ENCODE results near the gene L1CAM.

Gene L1CAM

GRCh38 chrX:153927672-153927921 is 41.6 kb upstream of the L1CAM start:
- TF ChIP-seq CTCF (IDR thresholded peaks at IDR 0.05; ENCODE audit: low read length, missing control alignments) = no peak
- no peak for DNase-seq (ENCODE audit: low read depth)
- H3K4me3 ChIP-seq (replicated peaks; ENCODE audit: low read depth, low read length) = peak overlapping the region; percentile 56

- DNase-seq (ENCODE audit: low read depth) = peak; percentile 57
- H3K4me3 ChIP-seq (replicated peaks; ENCODE audit: low read depth, low read length) = peak overlapping the region; percentile 56
- TF ChIP-seq CTCF (IDR thresholded peaks at IDR 0.05; ENCODE audit: low read length, missing control alignments) = no peak
These were observed 41.1 kb upstream of the L1CAM start for GRCh38 chrX:153926858-153927671.

DNA sequence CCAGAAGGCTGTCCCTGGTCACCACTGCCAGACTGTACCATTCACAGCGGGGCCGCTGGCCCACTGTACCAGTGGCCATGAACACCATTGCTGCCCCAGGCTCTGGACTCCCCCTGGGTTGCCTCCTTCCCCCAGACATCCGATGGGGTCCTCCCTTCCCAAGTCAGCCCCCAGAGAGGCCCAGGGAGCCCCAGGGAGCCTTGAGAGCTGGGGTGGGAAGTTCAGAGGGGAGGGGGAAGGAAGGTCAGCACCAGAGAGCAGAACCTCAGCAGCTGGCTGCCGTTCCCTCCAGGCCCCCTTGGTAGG is 40.5 kb upstream of the L1CAM start:
- no peak for TF ChIP-seq CTCF (IDR thresholded peaks at IDR 0.05; ENCODE audit: low read length, missing control alignments)
- no peak for DNase-seq (ENCODE audit: low read depth)
- no peak overlapping the region for H3K4me3 ChIP-seq (replicated peaks; ENCODE audit: low read depth, low read length)

- no peak for TF ChIP-seq CTCF (IDR thresholded peaks at IDR 0.05; ENCODE audit: low read length, missing control alignments)
- H3K4me3 ChIP-seq (replicated peaks; ENCODE audit: low read depth, low read length) = peak within 1 kb of the TSS; percentile 56
- no peak for DNase-seq (ENCODE audit: low read depth)
These were observed 40.0 kb upstream of the L1CAM start, which contains the start of gene ARHGAP4 for GRCh38 chrX:153925739-153926551. Gene ARHGAP4, minus strand, starts transcription at chrX:153926264. Its CDS starts 62 bp downstream, at chrX:153926202.

DNA sequence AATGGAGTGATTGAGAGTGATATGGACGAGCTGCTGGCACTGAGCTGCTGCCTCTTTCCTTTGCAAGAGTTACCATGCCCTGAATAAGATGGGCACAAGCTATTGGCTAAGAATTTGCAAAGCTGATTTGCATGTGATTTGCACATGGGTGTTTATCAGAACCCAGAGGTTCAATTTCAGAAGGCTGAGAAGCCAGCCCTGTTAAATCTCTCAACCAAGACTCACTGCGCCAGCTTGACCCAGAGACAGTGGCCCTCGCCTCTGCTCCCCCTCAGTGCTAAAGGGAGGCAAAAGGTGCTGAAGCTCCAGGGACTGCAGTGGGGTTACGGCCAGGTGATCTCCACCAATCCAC is 39.4 kb upstream of the L1CAM start:
- H3K4me3 ChIP-seq (replicated peaks; ENCODE audit: low read depth, low read length) = no peak overlapping the region
- TF ChIP-seq CTCF (IDR thresholded peaks at IDR 0.05; ENCODE audit: low read length, missing control alignments) = no peak
- no peak for DNase-seq (ENCODE audit: low read depth)

DNA sequence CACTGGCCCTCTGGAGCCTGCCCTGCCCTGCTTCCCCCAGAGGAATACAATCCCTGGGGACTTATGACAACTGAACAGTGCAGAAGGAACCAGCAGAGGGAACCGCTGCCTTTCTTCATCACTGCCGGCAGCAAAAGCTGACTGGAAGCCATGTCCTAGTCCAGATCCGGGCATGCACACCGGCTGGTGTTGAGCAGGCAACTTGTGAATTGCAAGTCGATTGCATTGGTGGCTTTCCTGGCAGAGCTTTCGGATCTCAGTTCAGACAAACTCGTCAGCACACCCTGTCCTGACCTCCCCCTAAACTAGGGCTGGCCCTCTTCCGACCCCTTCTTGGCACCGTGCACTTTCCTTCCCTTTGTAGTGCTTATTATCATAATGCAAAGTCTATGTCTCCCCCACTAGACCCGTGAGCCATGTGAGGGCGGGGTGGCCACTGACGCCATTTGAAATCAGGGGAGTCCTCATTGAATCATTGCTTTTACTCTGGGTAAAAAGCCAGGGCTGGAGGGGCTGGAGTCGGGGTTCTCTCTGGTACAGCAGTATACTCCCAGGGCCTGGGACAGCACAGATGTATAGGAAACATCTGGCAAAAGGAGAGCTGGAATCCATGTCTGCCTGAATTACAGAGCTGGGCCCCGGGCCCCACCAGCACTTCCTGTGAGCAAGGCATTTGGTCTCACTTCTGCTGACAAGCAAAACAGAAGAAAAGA is 38.3 kb upstream of the L1CAM start:
- peak; percentile 21 for TF ChIP-seq CTCF (IDR thresholded peaks at IDR 0.05; ENCODE audit: low read length, missing control alignments)
- peak; percentile 64 for DNase-seq (ENCODE audit: low read depth)
- no peak overlapping the region for H3K4me3 ChIP-seq (replicated peaks; ENCODE audit: low read depth, low read length)
